ENCODE data around the gene OGDH. TPM values are rescaled to one million over a fixed set of nuclear protein-coding genes. Genes with fewer than 3 reads are reported as not detected.

OGDH gene
- total RNA-seq, 2 donors from 2014 or later, result 277 to 390 TPM

GRCh38 chr7:44618753-44619152 is 12.3 kb downstream of the OGDH start:
- TF ChIP-seq CTCF (IDR thresholded peaks at IDR 0.05), result no peak
- no peaks in the 10 kb centered on the region for H3K27me3 ChIP-seq
- H3K9me3 ChIP-seq, result no peaks in the 10 kb centered on the region
- H3K4me3 ChIP-seq, result no peak overlapping the region
- no peaks in the 10 kb centered on the region for H3K36me3 ChIP-seq
- peaks cover 0 to 65% of the 10 kb centered on the region in 2 donors for H3K4me1 ChIP-seq
- peak overlapping the region; percentile 14 to 26 for H3K27ac ChIP-seq
- DNase-seq (ENCODE audit: low spot score), result no peak

GRCh38 chr7:44621034-44621749 is 14.8 kb downstream of the OGDH start:
- no peak overlapping the region for H3K4me3 ChIP-seq
- peaks cover 0 to 64% of the 10 kb centered on the region in 2 donors for H3K4me1 ChIP-seq
- no peak for TF ChIP-seq CTCF (IDR thresholded peaks at IDR 0.05)
- peak overlapping the region; percentile 72 to 73 for H3K27ac ChIP-seq
- peak; percentile 71 for DNase-seq (ENCODE audit: low spot score)
- H3K9me3 ChIP-seq, result no peaks in the 10 kb centered on the region
- H3K27me3 ChIP-seq, result no peaks in the 10 kb centered on the region
- H3K36me3 ChIP-seq, result peaks cover 18% of the 10 kb centered on the region

GRCh38 chr7:44621750-44622103 is 15.3 kb downstream of the OGDH start:
- H3K36me3 ChIP-seq, result peaks cover 23% of the 10 kb centered on the region
- H3K9me3 ChIP-seq, result no peaks in the 10 kb centered on the region
- H3K4me1 ChIP-seq, result peaks cover 0 to 66% of the 10 kb centered on the region in 2 donors
- H3K27me3 ChIP-seq, result no peaks in the 10 kb centered on the region
- H3K4me3 ChIP-seq, result no peak overlapping the region
- H3K27ac ChIP-seq, result peak overlapping the region; percentile 72 to 73
- DNase-seq (ENCODE audit: low spot score), result no peak
- TF ChIP-seq CTCF (IDR thresholded peaks at IDR 0.05), result no peak

- Histone ChIP-seq H3K9me3 (no peaks in the 10 kb centered on the region), H3K27ac (peak overlapping the region; percentile 72 to 73), H3K36me3 (peaks cover 28% of the 10 kb centered on the region), H3K4me3 (no peak overlapping the region), H3K4me1 (peaks cover 0 to 68% of the 10 kb centered on the region in 2 donors), H3K27me3 (no peaks in the 10 kb centered on the region)
- no peak for DNase-seq (ENCODE audit: low spot score)
- no peak for TF ChIP-seq CTCF (IDR thresholded peaks at IDR 0.05)
Observed at GRCh38 chr7:44622342-44623151, 16.1 kb downstream of the OGDH start.

- Histone ChIP-seq H3K27me3 (no peaks in the 10 kb centered on the region), H3K4me3 (no peak overlapping the region), H3K36me3 (peaks cover 28% of the 10 kb centered on the region), H3K9me3 (no peaks in the 10 kb centered on the region), H3K27ac (peak overlapping the region in 1 of 2 donors; percentile 24), H3K4me1 (peaks cover 0 to 65% of the 10 kb centered on the region in 2 donors)
- DNase-seq (ENCODE audit: low spot score), result no peak
- TF ChIP-seq CTCF (IDR thresholded peaks at IDR 0.05), result no peak
Observed at GRCh38 chr7:44624318-44624717, 17.9 kb downstream of the OGDH start.

Measured in right atrium auricular region (tissue), 2 donors.